GM12872 (cell line): ENCODE measurements around the gene PXDN.

Experiments used
- TF ChIP-seq, protein P1 (sequence below): IDR thresholded peaks from 3 replicates; pipeline ENCODE4 v1.5.1; 2011; ENCODE audit warnings: low read depth, mild to moderate bottlenecking, low read length, moderate library complexity; ENCODE audit not compliant: insufficient read depth

PXDN gene

GRCh38 chr2:1717113-1717512, 27.2 kb downstream of the PXDN start:
- TF ChIP-seq, protein P1, sequence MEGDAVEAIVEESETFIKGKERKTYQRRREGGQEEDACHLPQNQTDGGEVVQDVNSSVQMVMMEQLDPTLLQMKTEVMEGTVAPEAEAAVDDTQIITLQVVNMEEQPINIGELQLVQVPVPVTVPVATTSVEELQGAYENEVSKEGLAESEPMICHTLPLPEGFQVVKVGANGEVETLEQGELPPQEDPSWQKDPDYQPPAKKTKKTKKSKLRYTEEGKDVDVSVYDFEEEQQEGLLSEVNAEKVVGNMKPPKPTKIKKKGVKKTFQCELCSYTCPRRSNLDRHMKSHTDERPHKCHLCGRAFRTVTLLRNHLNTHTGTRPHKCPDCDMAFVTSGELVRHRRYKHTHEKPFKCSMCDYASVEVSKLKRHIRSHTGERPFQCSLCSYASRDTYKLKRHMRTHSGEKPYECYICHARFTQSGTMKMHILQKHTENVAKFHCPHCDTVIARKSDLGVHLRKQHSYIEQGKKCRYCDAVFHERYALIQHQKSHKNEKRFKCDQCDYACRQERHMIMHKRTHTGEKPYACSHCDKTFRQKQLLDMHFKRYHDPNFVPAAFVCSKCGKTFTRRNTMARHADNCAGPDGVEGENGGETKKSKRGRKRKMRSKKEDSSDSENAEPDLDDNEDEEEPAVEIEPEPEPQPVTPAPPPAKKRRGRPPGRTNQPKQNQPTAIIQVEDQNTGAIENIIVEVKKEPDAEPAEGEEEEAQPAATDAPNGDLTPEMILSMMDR: no peak

GRCh38 chr2:1716441-1716840, 27.9 kb downstream of the PXDN start:
- TF ChIP-seq, protein P1: no peak

DNA sequence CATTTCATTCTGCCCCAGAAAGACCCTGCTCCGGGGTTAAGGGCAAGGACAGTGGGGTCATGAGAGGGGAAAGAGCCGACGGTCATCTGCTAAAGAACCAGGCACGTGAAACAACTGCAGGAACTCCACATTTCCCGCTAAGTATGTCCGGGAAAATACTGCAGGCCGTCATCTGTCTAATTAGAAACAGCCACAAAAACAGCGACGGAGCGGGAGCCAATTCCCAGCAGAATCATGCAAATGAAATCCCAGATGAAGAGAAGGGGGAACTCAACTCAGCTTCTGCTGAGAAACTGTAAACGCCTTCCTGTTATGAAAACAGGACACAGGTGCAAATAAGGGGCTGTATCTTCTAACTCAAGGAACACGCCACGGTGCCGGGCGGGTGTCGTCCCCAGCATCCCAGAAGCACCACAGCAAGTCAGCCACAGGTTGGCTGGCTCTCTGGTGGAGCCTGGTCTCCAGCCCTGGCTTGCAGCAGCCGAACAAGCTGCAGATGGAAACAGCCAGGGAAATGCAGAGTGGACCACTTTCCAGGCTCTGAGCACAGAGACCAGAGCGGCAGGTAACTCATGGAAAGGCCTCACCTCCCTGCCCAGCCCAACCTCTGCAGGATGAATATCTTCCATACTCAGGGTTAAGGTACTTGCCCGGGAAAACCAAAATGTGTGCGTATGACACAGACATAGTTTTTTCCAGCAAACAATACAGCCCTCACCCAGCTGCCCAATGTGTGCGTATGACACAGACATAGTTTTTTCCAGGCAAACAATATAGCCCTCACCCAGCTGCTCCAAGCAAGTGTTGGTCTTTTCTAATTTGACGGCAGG, 28.9 kb downstream of the PXDN start:
- TF ChIP-seq, protein P1: no peak

- TF ChIP-seq, protein P1: no peak
Observed at GRCh38 chr2:1714291-1715064, 29.8 kb downstream of the PXDN start.

DNA sequence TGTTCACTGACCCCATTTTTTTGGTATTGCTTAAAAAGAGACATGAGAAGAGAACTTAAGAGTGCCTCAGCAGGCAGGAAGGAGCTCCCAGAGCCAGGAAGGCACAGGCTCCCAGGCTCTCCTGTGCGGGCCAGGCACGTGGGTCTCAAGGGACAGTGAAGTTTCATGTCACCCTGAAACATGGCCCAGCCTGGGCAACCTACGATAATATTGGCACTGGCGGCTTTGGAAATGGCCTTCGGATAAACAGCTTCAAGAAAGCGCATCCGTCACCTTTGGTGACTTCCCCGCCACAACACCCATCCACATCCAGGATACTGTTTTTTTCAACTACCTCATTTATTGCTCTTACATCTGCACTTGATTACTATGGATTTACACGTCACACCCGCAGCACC, 30.5 kb downstream of the PXDN start:
- TF ChIP-seq, protein P1: no peak

- TF ChIP-seq, protein P1: no peak
Observed at GRCh38 chr2:1713142-1713838, 31.0 kb downstream of the PXDN start.
